T-helper 17 cell (primary cell): ENCODE results near the gene LSM11. TPM values are rescaled to one million over a fixed set of nuclear protein-coding genes. Genes with fewer than 3 reads are reported as not detected.
A peak's percentile ranks its signal among the peaks of the same experiment; 100 is the strongest.

Experiments
- ATAC-seq: fragments of 150-1000 bp; cut with Tn5 transposase; 2 replicates; pipeline ENCODE4 v1.10.0; 2021; ENCODE audit warnings: mild to moderate bottlenecking, moderate library complexity
- DNase-seq, 3 donors: peaks; one replicate each; pipeline versions ENCODE4 v3.0.0 to v3.0.0-alpha.2; 2020 to 2021
- H3K9me3 ChIP-seq: one replicate; pipeline ENCODE4 v1.7.0; 2013; ENCODE audit warnings: low read length, mild to moderate bottlenecking; ENCODE audit not compliant: control insufficient read depth, poor library complexity, severe bottlenecking
- H3K27ac Mint-ChIP-seq: one replicate; pipeline ENCODE4 v1.8.0; 2022; ENCODE audit warnings: mild to moderate bottlenecking, moderate library complexity, mixed read lengths
- H3K27me3 Mint-ChIP-seq: one replicate; pipeline ENCODE4 v1.8.0; 2022; ENCODE audit warnings: mixed read lengths
- H3K36me3 Mint-ChIP-seq: one replicate; pipeline ENCODE4 v1.8.0; 2022; ENCODE audit warnings: low read depth, mixed read lengths
- H3K4me1 Mint-ChIP-seq: one replicate; pipeline ENCODE4 v1.8.0; 2022; ENCODE audit warnings: mild to moderate bottlenecking, mixed read lengths
- H3K4me3 Mint-ChIP-seq: one replicate; pipeline ENCODE4 v1.8.0; 2022; ENCODE audit warnings: mild to moderate bottlenecking, moderate library complexity, mixed read lengths
- total RNA-seq, 4 donors: library from RNA in 2 of 4; stranded (reverse) in 2 of 4; gene quantifications; one replicate each; pipeline ENCODE4 v1.2.3 and lab custom pipeline; 2022 to 2026

The LSM11 gene
- total RNA-seq, 2 donors from 2014 or later = 1.0 to 1.4 TPM

GRCh38 chr5:157744051-157745011 lies 819 bp downstream of the LSM11 start:
- Mint-ChIP-seq H3K27ac (peak overlapping the region; percentile 93), H3K36me3 (peaks cover 2% of the 10 kb centered on the region), H3K4me1 (peaks cover 35% of the 10 kb centered on the region), H3K4me3 (peak overlapping the region; percentile 98), H3K27me3 (no peaks in the 10 kb centered on the region)
- no peak for ATAC-seq
- peak in 2 of 3 donors; percentile 11 to 19 for DNase-seq
- no peaks in the 10 kb centered on the region for H3K9me3 ChIP-seq

GRCh38 chr5:157745041-157745456 lies 1.5 kb downstream of the LSM11 start:
- ATAC-seq = no peak

GRCh38 chr5:157747173-157747740 lies 3.7 kb downstream of the LSM11 start:
- H3K4me3 Mint-ChIP-seq = no peak overlapping the region
- DNase-seq (no peak), ATAC-seq (no peak)
- H3K9me3 ChIP-seq = no peaks in the 10 kb centered on the region
- no peak overlapping the region for H3K27ac Mint-ChIP-seq
- H3K36me3 Mint-ChIP-seq = peaks cover 2% of the 10 kb centered on the region
- H3K27me3 Mint-ChIP-seq = no peaks in the 10 kb centered on the region
- H3K4me1 Mint-ChIP-seq = peaks cover 31% of the 10 kb centered on the region

More at GRCh38 chr5:157745041-157745456, 1.5 kb downstream of the LSM11 start:
- DNase-seq = no peak
- Mint-ChIP-seq H3K4me1 (peaks cover 35% of the 10 kb centered on the region), H3K4me3 (peak overlapping the region; percentile 98), H3K27ac (peak overlapping the region; percentile 93), H3K36me3 (peaks cover 2% of the 10 kb centered on the region), H3K27me3 (no peaks in the 10 kb centered on the region)
- H3K9me3 ChIP-seq = no peaks in the 10 kb centered on the region

- no peaks in the 10 kb centered on the region for H3K27me3 Mint-ChIP-seq
- H3K27ac Mint-ChIP-seq = peak overlapping the region; percentile 69
- H3K4me3 Mint-ChIP-seq = no peak overlapping the region
- H3K4me1 Mint-ChIP-seq = peaks cover 26% of the 10 kb centered on the region
- DNase-seq (no peak), ATAC-seq (no peak)
- peaks cover 2% of the 10 kb centered on the region for H3K36me3 Mint-ChIP-seq
- H3K9me3 ChIP-seq = no peaks in the 10 kb centered on the region
Measured at GRCh38 chr5:157747766-157748700, 4.5 kb downstream of the LSM11 start.

- DNase-seq (no peak), ATAC-seq (no peak)
- Mint-ChIP-seq H3K36me3 (peaks cover 2% of the 10 kb centered on the region), H3K27me3 (no peaks in the 10 kb centered on the region), H3K4me1 (peaks cover 23% of the 10 kb centered on the region), H3K27ac (peak overlapping the region; percentile 69), H3K4me3 (no peak overlapping the region)
- H3K9me3 ChIP-seq = no peaks in the 10 kb centered on the region
Measured at GRCh38 chr5:157748760-157749461, 5.4 kb downstream of the LSM11 start.

- Mint-ChIP-seq H3K4me1 (peaks cover 19% of the 10 kb centered on the region), H3K27ac (no peak overlapping the region), H3K36me3 (no peaks in the 10 kb centered on the region), H3K27me3 (no peaks in the 10 kb centered on the region), H3K4me3 (no peak overlapping the region)
- H3K9me3 ChIP-seq = no peaks in the 10 kb centered on the region
- no peak for DNase-seq
- ATAC-seq = no peak
Measured at GRCh38 chr5:157749462-157749799, 5.9 kb downstream of the LSM11 start.

- no peak for ATAC-seq
- H3K4me1 Mint-ChIP-seq = peaks cover 12% of the 10 kb centered on the region
- H3K4me3 Mint-ChIP-seq = no peak overlapping the region
- no peaks in the 10 kb centered on the region for H3K9me3 ChIP-seq
- no peak overlapping the region for H3K27ac Mint-ChIP-seq
- H3K27me3 Mint-ChIP-seq = no peaks in the 10 kb centered on the region
- H3K36me3 Mint-ChIP-seq = no peaks in the 10 kb centered on the region
- no peak for DNase-seq
Measured at GRCh38 chr5:157750320-157750719, 6.8 kb downstream of the LSM11 start.

GRCh38 chr5:157756122-157756521 lies 12.6 kb downstream of the LSM11 start:
- H3K27me3 Mint-ChIP-seq = no peaks in the 10 kb centered on the region
- H3K27ac Mint-ChIP-seq = no peak overlapping the region
- H3K4me1 Mint-ChIP-seq = no peaks in the 10 kb centered on the region
- no peaks in the 10 kb centered on the region for H3K9me3 ChIP-seq
- DNase-seq (no peak), ATAC-seq (no peak)
- peaks cover 3% of the 10 kb centered on the region for H3K36me3 Mint-ChIP-seq
- H3K4me3 Mint-ChIP-seq = no peak overlapping the region

- Mint-ChIP-seq H3K27ac (no peak overlapping the region), H3K4me1 (peaks cover 2% of the 10 kb centered on the region)
- no peak for ATAC-seq
Measured at GRCh38 chr5:157758706-157759105, 15.2 kb downstream of the LSM11 start.

GRCh38 chr5:157761690-157762621 lies 18.4 kb downstream of the LSM11 start:
- no peak for DNase-seq
- no peaks in the 10 kb centered on the region for H3K36me3 Mint-ChIP-seq

More at GRCh38 chr5:157758706-157759105, 15.2 kb downstream of the LSM11 start:
- H3K36me3 Mint-ChIP-seq = peaks cover 3% of the 10 kb centered on the region
- no peak overlapping the region for H3K4me3 Mint-ChIP-seq
- no peak for DNase-seq
- no peaks in the 10 kb centered on the region for H3K27me3 Mint-ChIP-seq
- H3K9me3 ChIP-seq = no peaks in the 10 kb centered on the region

GRCh38 chr5:157764531-157764930 lies 21.0 kb downstream of the LSM11 start:
- ATAC-seq (no peak), DNase-seq (no peak)
- H3K4me3 Mint-ChIP-seq = no peak overlapping the region
- H3K27ac Mint-ChIP-seq = no peak overlapping the region
- no peaks in the 10 kb centered on the region for H3K27me3 Mint-ChIP-seq
- peaks cover 2% of the 10 kb centered on the region for H3K4me1 Mint-ChIP-seq
- no peaks in the 10 kb centered on the region for H3K36me3 Mint-ChIP-seq
- no peaks in the 10 kb centered on the region for H3K9me3 ChIP-seq

More at GRCh38 chr5:157761690-157762621, 18.4 kb downstream of the LSM11 start:
- H3K9me3 ChIP-seq = no peaks in the 10 kb centered on the region
- Mint-ChIP-seq H3K27me3 (no peaks in the 10 kb centered on the region), H3K4me3 (no peak overlapping the region), H3K27ac (no peak overlapping the region), H3K4me1 (peaks cover 2% of the 10 kb centered on the region)
- ATAC-seq = peak; percentile 81

- H3K36me3 Mint-ChIP-seq = no peaks in the 10 kb centered on the region
- H3K27me3 Mint-ChIP-seq = no peaks in the 10 kb centered on the region
- DNase-seq = no peak
- peaks cover 2% of the 10 kb centered on the region for H3K4me1 Mint-ChIP-seq
- H3K27ac Mint-ChIP-seq = no peak overlapping the region
- no peak for ATAC-seq
- no peaks in the 10 kb centered on the region for H3K9me3 ChIP-seq
- H3K4me3 Mint-ChIP-seq = no peak overlapping the region
Measured at GRCh38 chr5:157766442-157766841, 22.9 kb downstream of the LSM11 start.
